GM10248 (cell line): ENCODE measurements around the gene PYY.

Source experiments
- CTCF ChIA-PET: fragments of 300-600 bp; sonication (Branson Sonifier 250); formaldehyde crosslinking; extraction: SDS; loops from one replicate; lab custom pipeline; 2021; ENCODE audit warnings: antibody characterized with exemption; lab: Yijun Ruan, JAX
- POLR2A ChIA-PET: fragments of 350-650 bp; sonication (Branson Sonifier 250); formaldehyde crosslinking; extraction: SDS; loops from one replicate; lab custom pipeline; 2020; ENCODE audit warnings: antibody characterized with exemption; lab: Yijun Ruan, JAX
- DNase-seq: peaks from one replicate; pipeline ENCODE4 v3.0.0; 2012; ENCODE audit errors: extremely low spot score
- CTCF ChIP-seq: IDR thresholded peaks from 2 replicates; pipeline ENCODE4 v1.5.1; 2012; ENCODE audit warnings: mild to moderate bottlenecking, low read depth; ENCODE audit errors: extremely low read depth, missing control alignments, control extremely low read depth

Gene PYY

GRCh38 chr17:43953746-43954145 is at the start of gene PYY:
Gene PYY, minus strand, starts transcription at chr17:43953940. Its CDS starts 457 bp downstream, at chr17:43953483.
- ChIA-PET POLR2A (no interaction called here), CTCF (interaction anchor here (1.9 to 7.5 kb wide), 2 partner anchors 10 to 76 kb away, joined by 4 to 44 read pairs; partner anchors contain the start of gene PPY)
- no peak for DNase-seq
- TF ChIP-seq CTCF = no peak

GRCh38 chr17:44002141-44002848 is 48.6 kb upstream of the PYY start:
- no peak for TF ChIP-seq CTCF
- POLR2A ChIA-PET = no interaction called here
- DNase-seq = no peak
- CTCF ChIA-PET = interaction anchor here (0.7 to 1.5 kb wide), 3 partner anchors 10 to 59 kb away, joined by 3 to 5 read pairs (median 4); partner anchors contain the start of gene PPY

- no peak for DNase-seq
- ChIA-PET POLR2A (no interaction called here), CTCF (interaction anchor here (8.9 kb wide), 1 partner anchor 57 kb away, joined by 67 read pairs; the partner anchor contains the start of gene PPY)
- TF ChIP-seq CTCF = no peak
Measured at GRCh38 chr17:44001461-44001920, 47.8 kb upstream of the PYY start.

GRCh38 chr17:44000871-44001460 is 47.2 kb upstream of the PYY start:
- POLR2A ChIA-PET = no interaction called here

GRCh38 chr17:44000141-44000860 is 46.6 kb upstream of the PYY start:
- CTCF ChIA-PET = interaction anchor here (8.9 kb wide), 1 partner anchor 56 kb away, joined by 67 read pairs; the partner anchor contains the start of gene PPY
- DNase-seq = no peak
- POLR2A ChIA-PET = no interaction called here
- TF ChIP-seq CTCF = no peak

More at GRCh38 chr17:44000871-44001460, 47.2 kb upstream of the PYY start:
- CTCF ChIA-PET = interaction anchor here (8.9 kb wide), 1 partner anchor 57 kb away, joined by 67 read pairs; the partner anchor contains the start of gene PPY
- TF ChIP-seq CTCF = no peak
- DNase-seq = no peak

- TF ChIP-seq CTCF = no peak
- DNase-seq = no peak
- ChIA-PET CTCF (interaction anchor here (0.9 to 8.9 kb wide), 3 partner anchors 55 to 121 kb away, joined by 3 to 67 read pairs (median 4); partner anchors contain the start of gene PPY), POLR2A (no interaction called here)
Measured at GRCh38 chr17:43999024-43999423, 45.3 kb upstream of the PYY start.
